Psoas muscle (tissue), 8 donors: Measurements from ENCODE around the gene CCDC12. TPM values are rescaled to one million over a fixed set of nuclear protein-coding genes. Genes with fewer than 3 reads are reported as not detected.

Source experiments
- ATAC-seq, 4 donors: fragments of 200-7000 bp; cut with Tn5 transposase; one replicate each; pipeline ENCODE4 v1.9.1; 2020; ENCODE audit warnings: moderate library complexity in 3 of 4, mild to moderate bottlenecking in 2 of 4
- DNase-seq, 2 donors: peaks; one replicate each; pipeline ENCODE4 v3.0.0-alpha.2; 2020
- H3K27ac ChIP-seq: fragments of 200-600 bp; one replicate; pipeline ENCODE4 v1.8.0; 2022
- H3K27me3 ChIP-seq, 3 donors: fragments of 200-600 bp in 1 of 3; one replicate each; pipeline versions ENCODE4 v1.6.1 to v1.8.0; 2013 to 2022; ENCODE audit warnings: low read length in 2 of 3, mild to moderate bottlenecking in 2 of 3, moderate library complexity in 1 of 3; ENCODE audit not compliant: insufficient read depth in 3 of 3
- H3K36me3 ChIP-seq, 2 donors: fragments of 200-600 bp in 1 of 2; one replicate each; pipeline versions ENCODE4 v1.6.1 to v1.8.0; 2013 to 2022; ENCODE audit warnings: low read depth in 1 of 2, mild to moderate bottlenecking in 1 of 2, moderate library complexity in 1 of 2; ENCODE audit not compliant: insufficient read depth in 1 of 2
- H3K4me1 ChIP-seq: fragments of 200-600 bp; one replicate; pipeline ENCODE4 v1.8.0; 2022
- H3K4me3 ChIP-seq: fragments of 200-600 bp; one replicate; pipeline ENCODE4 v1.8.0; 2022; ENCODE audit warnings: mild to moderate bottlenecking
- H3K9me3 ChIP-seq: fragments of 200-600 bp; one replicate; pipeline ENCODE4 v1.8.0; 2022
- CTCF ChIP-seq: fragments of 200-600 bp; IDR thresholded peaks from one replicate; pipeline ENCODE4 v1.8.0; 2022; ENCODE audit warnings: antibody characterized with exemption
- WGBS, 3 donors: extraction: QIAGEN DNeasy Blood & Tissue Kit; methylation state at CpG; one replicate each; pipeline versions ENCODE4 v1.1.6 to v1.1.7; 2013; 5-methylcytosine and 5-hydroxymethylcytosine counted together
- intact Hi-C, 2 donors: fragments of 100-400 bp; cut with DNase I; formaldehyde crosslinking; loops; one replicate each; pipeline versions ENCODE4 v1.11.0 to v1.14.2; 2022
- polyA plus RNA-seq, 3 donors: library from polyadenylated mRNA; stranded (reverse); fragments of 200-250 nt; gene quantifications; one replicate each; pipeline ENCODE4 v1.2.3, GENCODE V29; 2013
- total RNA-seq, 4 donors: library from RNA; stranded (reverse); fragmentation: NEBNext Ultra II Directional in 2 of 4; extraction: Animal tissue kit (Norgen Biotek cat#: 25700) in 2 of 4; gene quantifications; one replicate each; pipeline versions ENCODE4 v1.2.1 to v1.2.4, GENCODE V29; 2021 to 2023
- donor health status: healthy with polysubstance abuse.
- donor health status: DM: no; HTN: no; CAD: no; lungs with moderate emphysema.
- donor health status: Bipolar disorder and iron deficiency.
- donor health status: healthy.
- donor health status: DM: yes; HTN: yes; CAD: no.
- donor health status: DM: no; HTN: no; CAD: no.
- donor health status: DM: no; HTN: no; CAD: no.
- donor health status: DM: yes; HTN: yes; CAD: no.

CCDC12 gene
- total and polyA plus RNA-seq, 7 donors: 25.1 to 69.8 (median 36.4) TPM

- intact Hi-C loops: no loop called here
- Histone ChIP-seq H3K27me3 (no peaks in the 10 kb centered on the region), H3K36me3 (no peaks in the 10 kb centered on the region), H3K9me3 (no peaks in the 10 kb centered on the region), H3K4me3 (no peak overlapping the region), H3K4me1 (peaks cover 84% of the 10 kb centered on the region), H3K27ac (peak overlapping the region; percentile 90)
- no peak for TF ChIP-seq CTCF
- DNase-seq (no peak), ATAC-seq (no peak)
- 91 to 94% (median 92%) methylated on average over 2 of the region's 2 CpGs for WGBS, 3 donors
Measured at GRCh38 chr3:46950177-46950576, 26.4 kb downstream of the CCDC12 start.

- H3K9me3 ChIP-seq: no peaks in the 10 kb centered on the region
- ATAC-seq: no peak
- H3K4me1 ChIP-seq: peaks cover 84% of the 10 kb centered on the region
- H3K27me3 ChIP-seq: no peaks in the 10 kb centered on the region
- peak overlapping the region; percentile 90 for H3K27ac ChIP-seq
- H3K4me3 ChIP-seq: no peak overlapping the region
- 34 to 46% (median 45%) methylated on average over 6 of the region's 6 CpGs for WGBS, 3 donors
- no peaks in the 10 kb centered on the region for H3K36me3 ChIP-seq
- DNase-seq: no peak
- no peak for TF ChIP-seq CTCF
- intact Hi-C loops: no loop called here
Measured at GRCh38 chr3:46948830-46949671, 27.5 kb downstream of the CCDC12 start.

- 44 to 66% (median 48%) methylated on average over 19 of the region's 19 CpGs for WGBS, 3 donors
- intact Hi-C loops: no loop called here
- no peak overlapping the region for H3K4me3 ChIP-seq
- DNase-seq (peak; percentile 46 to 82), ATAC-seq (peak; percentile 90 to 93 (median 92))
- peaks cover 84% of the 10 kb centered on the region for H3K4me1 ChIP-seq
- peak overlapping the region; percentile 90 for H3K27ac ChIP-seq
- no peak for TF ChIP-seq CTCF
- no peaks in the 10 kb centered on the region for H3K9me3 ChIP-seq
- no peaks in the 10 kb centered on the region for H3K36me3 ChIP-seq
- H3K27me3 ChIP-seq: no peaks in the 10 kb centered on the region
Measured at GRCh38 chr3:46947981-46948791, 28.4 kb downstream of the CCDC12 start.

GRCh38 chr3:46947546-46947901 is 29.0 kb downstream of the CCDC12 start:
- intact Hi-C loops: no loop called here
- peak in 3 of 4 donors; percentile 0 to 3 (median 2) for ATAC-seq
- DNase-seq: no peak
- no peaks in the 10 kb centered on the region for H3K9me3 ChIP-seq
- H3K27ac ChIP-seq: peak overlapping the region; percentile 90
- peaks cover 84% of the 10 kb centered on the region for H3K4me1 ChIP-seq
- no peak for TF ChIP-seq CTCF
- no peak overlapping the region for H3K4me3 ChIP-seq
- 79 to 83% (median 83%) methylated on average over 4 of the region's 4 CpGs for WGBS, 3 donors
- no peaks in the 10 kb centered on the region for H3K36me3 ChIP-seq
- no peaks in the 10 kb centered on the region for H3K27me3 ChIP-seq
